CD4-positive, alpha-beta T cell treated with Interleukin-17A for 4 hours (primary cell): ENCODE results near the gene POLR2C.
"Not testable (repeated sequence)": the region's sequence is repeated elsewhere in the genome, so short reads cannot be mapped to it uniquely, and the experiment has no call there.

Source experiments
- DNase-seq: peaks from one replicate; pipeline ENCODE4 v3.0.0-alpha.2; 2020; ENCODE audit warnings: mixed read lengths

The POLR2C gene

GRCh38 chr16:57479976-57480753, 17.7 kb downstream of the POLR2C start:
- no peak for DNase-seq

DNA sequence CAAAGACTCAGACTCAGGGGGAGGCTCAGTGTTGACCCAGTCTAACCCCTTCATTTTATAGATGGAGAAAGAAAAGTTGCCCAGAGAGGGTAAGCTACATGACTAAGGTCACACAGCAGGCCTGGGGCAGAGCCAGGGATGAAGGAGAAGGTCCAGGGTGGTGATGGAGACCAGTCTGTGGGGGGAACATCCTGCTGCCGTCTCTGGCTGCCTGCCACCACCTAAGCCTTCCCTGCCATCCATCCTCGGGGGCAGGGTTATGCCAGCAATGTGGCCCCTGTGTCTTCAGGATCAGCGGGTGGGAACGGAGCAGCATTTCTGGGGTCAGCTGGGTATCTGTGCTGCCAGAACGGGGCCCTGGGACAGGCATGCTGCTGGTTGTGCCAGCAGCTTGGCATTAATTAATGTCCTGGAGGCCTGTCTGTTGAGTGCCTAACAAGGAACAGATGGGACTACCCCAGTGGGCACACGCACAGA, 18.3 kb downstream of the POLR2C start:
- no peak for DNase-seq

DNA sequence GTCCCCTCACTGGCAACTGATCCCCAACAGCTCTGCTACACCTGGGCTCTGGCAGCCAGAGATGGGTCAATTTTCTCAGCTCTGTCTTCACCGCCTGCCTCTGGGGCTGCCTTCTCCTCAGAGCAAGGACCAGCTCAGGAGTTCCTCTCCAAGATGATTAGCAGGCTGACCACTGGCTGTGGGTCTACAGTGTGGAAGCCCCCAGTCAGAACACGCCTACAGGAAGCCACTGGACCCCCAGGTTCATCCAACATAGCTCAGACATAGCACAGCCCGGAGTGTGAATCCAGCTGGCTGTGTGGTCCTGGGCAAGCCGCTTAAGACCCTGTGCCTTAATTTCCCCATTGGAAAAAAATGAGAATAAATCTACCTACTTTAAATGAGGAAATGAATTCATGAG, 18.9 kb downstream of the POLR2C start:
- no peak for DNase-seq

DNA sequence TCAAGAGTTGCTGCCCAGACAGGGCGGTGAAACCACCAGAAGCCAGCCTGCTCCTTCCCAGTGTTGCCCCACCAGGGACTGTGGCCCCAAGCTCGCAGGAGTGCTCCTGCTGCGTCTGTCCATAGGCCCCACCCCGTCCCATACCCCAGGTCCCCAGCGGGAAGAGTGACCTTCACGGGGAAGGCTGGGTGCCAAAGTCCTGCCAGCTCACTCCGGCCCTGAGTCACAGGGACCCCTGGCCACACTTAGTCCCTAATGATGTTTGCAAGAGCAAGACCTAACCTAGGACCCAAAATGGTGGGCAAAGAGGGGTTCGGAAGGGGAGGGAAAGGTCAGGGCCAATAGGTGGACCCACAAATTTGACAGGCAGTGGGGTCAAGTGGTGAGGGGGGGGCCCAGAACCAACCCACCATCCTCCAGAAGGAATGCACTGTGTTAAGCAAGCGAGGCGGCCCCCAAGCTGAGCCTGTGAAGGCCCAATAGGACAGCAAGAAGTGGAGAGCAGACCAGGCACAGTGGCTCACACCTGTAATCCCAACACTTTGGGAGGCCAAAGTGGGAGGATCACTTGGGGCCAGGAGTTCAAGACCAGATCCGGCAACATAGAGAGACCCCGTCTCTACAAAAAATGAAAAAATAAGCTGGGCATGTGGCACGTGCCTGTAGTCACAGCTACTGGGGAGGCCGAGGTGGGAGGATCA, 20.5 kb downstream of the POLR2C start:
- DNase-seq: no peak

GRCh38 chr16:57483725-57484514, 21.4 kb downstream of the POLR2C start:
- DNase-seq: no peak

DNA sequence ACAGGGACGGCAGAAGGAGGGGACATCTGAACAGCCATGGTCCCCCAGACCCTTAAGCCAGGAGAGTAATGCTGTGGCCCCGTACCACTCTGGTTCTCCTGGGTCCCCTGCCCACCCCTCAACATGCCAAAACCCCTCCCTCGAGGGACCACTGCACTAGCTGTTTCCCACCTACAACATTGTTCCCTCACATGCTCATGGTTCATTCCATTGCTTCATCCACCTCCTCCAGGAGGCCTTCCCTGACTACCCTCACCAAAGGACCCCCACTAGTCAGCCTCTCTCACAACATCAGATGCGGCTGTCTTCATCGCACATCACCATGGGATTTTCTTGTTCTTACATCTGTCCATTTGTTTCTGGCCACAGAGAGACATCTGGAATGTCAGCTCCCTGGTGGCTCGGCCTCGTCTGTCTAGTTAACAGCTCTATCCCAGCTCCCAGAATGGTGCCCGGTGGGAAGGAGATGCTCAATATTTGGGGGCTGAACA, 22.1 kb downstream of the POLR2C start:
- DNase-seq: no peak

DNA sequence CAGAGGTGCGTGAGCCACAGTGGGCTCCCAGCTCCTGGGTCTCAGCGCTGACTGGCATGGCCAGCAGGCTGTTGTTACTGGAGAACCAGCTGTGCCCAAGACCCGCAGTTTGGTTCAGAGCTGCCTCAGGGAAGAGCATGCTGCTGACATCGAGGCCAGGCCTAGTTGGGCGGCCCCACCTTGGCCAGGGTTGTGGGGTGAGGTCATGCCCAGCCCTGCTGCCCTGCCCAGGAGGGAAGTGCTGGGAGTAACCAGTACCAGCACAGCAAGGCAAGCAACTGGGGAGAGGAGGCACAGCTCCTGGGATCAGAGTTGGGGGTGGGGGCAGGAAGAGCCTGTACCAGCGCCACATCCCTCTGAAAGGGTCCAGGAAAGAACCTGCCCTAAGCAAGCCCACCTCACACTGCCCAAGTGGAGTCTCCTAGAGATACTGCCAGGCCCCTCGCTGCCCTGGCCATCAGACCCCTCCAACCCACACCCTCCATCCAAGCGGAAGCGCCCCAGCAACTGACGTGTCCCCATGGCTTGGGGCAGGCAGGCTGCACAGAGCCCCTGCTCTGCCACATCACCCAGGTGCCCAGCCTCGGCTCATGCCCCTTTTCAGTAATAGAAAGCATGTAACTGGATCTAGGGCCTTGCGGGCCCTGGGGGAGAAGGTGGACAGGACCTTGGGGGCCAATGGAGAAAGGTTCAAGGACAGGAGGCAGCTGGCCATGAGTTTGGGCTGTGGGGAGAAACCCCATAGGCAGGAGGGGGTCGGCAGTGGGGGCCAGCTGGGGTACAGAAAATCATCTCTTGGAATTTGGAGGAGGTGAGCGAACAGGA, 22.8 kb downstream of the POLR2C start:
- DNase-seq: no peak

- DNase-seq: peak; percentile 90
Observed at GRCh38 chr16:57485916-57486857, 23.7 kb downstream of the POLR2C start, which contains the start of gene DOK4. TSS of gene DOK4 (minus strand) at chr16:57486493. CDS start at chr16:57479507, 6,986 bp downstream.

- DNase-seq: no peak
Observed at GRCh38 chr16:57486858-57487834, 24.7 kb downstream of the POLR2C start.

- no peak for DNase-seq
Observed at GRCh38 chr16:57489229-57489628, 26.8 kb downstream of the POLR2C start.

- DNase-seq: no peak
Observed at GRCh38 chr16:57493767-57494166, 31.3 kb downstream of the POLR2C start.

DNA sequence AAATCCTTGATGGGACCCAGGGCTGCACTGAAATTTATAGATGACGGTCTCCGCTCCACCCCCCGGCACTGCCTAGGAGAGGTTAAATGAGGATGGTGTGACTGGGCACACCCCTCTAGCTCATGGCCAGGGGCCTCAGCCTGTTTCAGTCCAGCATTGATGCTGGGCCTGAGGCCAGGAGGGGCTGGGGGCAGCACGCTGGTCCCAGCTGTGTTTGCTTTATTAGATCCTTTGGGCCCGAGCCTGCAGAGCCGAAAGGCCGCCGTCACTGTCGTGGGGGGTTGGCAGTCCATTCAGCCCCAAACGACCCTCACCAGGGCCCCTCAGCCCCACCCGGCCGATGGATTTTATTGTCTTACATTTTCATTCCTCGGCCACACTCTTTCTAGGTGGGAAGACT, 34.6 kb downstream of the POLR2C start:
- DNase-seq: no peak

DNA sequence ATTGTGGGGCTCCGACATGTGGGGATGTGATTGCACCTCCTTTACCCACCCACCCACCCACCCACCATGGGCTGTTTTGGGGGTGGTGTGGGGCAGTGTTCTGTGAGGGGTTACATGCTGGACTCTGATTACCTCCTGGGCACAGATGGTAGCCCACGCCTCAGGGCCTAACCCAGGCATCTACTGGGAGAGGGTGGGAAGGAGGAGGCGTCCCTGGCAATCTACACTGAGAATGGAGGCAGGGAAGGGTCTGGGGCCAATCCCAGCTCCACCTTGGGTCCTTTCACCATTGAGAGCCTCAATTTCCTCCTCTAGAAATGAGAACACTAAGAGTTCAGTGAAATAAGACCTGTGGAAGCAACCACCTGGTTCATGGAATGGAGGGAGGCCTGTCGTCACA, 35.6 kb downstream of the POLR2C start:
- DNase-seq: no peak

- DNase-seq: not testable (repeated sequence)
Observed at GRCh38 chr16:57499941-57500340, 37.5 kb downstream of the POLR2C start.

DNA sequence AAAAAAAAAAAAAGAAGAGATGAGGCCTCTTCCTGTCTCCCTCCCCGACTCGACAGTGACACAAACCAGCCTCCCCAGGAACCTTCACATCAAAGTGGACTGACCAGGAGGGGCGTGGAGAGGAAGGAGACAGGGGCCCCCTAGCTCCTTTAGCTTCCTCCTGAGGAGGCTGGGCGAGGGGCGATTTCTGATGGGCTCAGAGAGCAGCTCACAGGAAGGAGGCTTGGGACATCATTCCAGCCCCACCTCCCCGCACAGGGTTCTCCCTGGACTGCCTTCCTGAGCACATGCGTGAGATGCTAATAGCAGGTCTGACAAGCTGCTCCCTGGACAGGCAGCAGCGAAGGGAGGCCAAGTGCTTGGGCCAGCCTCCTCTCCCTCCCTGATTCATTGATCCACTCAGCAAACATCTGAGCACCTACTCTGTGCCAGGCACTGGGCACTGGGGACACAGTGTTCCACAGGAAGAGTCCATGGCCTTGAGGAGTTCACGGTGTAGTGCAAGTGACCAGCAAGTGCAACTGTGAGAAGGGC, 38.2 kb downstream of the POLR2C start:
- DNase-seq: peak; percentile 35

DNA sequence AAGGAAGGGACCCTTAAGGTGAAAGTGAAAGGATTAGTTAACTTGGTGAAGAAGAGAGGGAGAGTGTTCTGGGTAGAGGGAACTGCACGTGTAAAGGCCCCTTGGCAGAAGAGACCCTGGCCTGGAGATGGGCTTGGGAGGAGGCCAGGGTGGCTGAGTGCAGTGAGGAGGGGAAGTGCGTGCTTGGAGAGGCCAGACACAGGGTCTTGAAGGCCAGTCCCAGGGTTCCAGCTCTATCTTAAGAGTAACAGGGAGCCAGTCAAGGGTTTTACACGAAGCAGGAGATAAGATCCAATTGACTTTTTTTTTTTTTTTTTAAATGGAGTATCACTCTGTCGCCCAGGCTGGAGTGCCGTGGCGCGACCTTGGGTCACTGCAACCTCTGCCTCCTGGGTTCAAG, 39.0 kb downstream of the POLR2C start:
- DNase-seq: no peak

DNA sequence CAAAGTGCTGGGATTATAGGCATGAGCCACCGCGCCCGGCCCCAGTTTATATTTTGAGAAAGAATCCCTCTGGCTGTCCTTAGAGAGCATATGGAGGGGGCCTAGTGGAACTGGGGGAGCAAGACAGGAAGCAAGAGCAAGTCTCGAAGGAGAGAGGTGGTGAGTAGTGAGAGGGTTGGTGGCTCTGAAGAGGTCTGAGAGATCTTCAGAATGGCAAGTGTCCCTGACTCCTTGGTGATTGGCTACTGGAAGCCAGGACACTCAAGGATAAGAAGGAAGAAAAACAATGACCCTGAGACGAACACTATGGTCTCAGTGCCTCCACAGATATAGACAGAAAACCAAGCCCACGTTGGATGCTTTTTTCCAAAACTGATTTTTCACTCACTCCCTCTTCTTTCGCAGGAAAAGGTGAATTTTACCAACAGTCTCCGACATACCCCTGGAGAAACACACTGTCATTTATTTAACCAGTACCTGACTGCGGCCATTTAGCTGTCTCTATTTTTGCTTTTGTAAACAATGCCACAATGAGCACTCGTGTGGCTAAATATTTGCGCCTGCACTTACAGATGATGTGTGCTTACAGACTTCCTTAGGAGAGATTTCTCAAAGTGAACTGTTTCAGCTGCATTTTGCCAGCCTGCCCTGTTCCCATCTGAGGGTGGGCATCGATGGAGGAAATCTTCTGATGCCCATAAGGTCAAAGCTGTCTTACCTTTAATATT, 39.7 kb downstream of the POLR2C start:
- DNase-seq: no peak

GRCh38 chr16:57503366-57503765, 40.9 kb downstream of the POLR2C start:
- no peak for DNase-seq

- no peak for DNase-seq
Observed at GRCh38 chr16:57504001-57504400, 41.5 kb downstream of the POLR2C start.
